Endometrial microvascular endothelial cells (primary cell): ENCODE measurements around the gene ULK3. TPM values are rescaled to one million over a fixed set of nuclear protein-coding genes. Genes with fewer than 3 reads are reported as not detected.

Experiments
- in situ Hi-C: cut with HindIII; loops from 2 replicates; pipeline ENCODE4 v1.10.0; 2017; ENCODE audit warnings: low sequenced_read_pairs, low pct_unique_long_range_greater_than_20kb; ENCODE audit errors: inconsistent ontology term
- total RNA-seq: library from RNA; depleted of rRNA; stranded (reverse); fragments of >200 nt; gene quantifications from one replicate; pipeline ENCODE4 v1.2.3, GENCODE V29; 2015; ENCODE audit errors: inconsistent ontology term

ULK3 gene
- total RNA-seq, 1 donor from 2014 or later, result 40.2 TPM

DNA sequence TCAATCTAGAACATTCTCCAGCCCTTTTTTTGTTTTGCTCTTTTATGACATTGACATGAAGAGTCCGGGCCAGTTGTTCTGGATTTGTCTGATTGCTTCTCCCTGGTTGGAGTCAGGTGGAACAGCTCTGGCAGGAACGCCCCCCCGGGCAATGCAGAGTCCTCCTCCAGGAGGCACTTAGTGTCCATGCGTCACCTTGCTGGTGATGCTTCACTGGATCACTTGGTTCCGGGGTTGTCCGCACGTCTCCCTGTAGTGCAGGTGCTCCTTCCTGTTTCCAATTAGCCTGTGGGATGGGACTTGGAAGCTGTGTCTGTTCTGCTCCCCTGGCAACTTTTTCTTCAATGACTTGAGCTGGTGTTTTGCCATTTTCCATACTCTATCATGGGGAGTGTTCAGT is 51.3 kb downstream of the ULK3 start:
- in situ Hi-C loops, result no loop called here

DNA sequence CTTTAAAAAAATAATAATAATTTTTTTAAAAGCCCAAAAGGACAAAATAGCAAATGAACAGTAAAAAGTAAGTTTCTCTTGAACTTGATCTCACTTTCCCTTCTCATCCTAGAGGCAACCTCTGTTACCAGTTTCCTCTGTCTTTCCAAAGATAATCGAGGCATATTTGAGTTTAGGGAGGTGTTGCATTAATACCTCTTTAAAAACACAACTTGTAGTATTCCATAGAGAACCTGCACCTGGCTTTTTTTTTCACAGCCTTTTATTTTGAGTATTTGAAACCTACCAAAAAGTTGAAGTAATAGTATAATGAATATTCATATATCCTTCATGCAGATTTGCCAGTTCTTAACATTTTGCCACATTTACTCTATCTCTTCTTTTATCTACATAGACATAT is 51.9 kb downstream of the ULK3 start:
- in situ Hi-C loops, result no loop called here

DNA sequence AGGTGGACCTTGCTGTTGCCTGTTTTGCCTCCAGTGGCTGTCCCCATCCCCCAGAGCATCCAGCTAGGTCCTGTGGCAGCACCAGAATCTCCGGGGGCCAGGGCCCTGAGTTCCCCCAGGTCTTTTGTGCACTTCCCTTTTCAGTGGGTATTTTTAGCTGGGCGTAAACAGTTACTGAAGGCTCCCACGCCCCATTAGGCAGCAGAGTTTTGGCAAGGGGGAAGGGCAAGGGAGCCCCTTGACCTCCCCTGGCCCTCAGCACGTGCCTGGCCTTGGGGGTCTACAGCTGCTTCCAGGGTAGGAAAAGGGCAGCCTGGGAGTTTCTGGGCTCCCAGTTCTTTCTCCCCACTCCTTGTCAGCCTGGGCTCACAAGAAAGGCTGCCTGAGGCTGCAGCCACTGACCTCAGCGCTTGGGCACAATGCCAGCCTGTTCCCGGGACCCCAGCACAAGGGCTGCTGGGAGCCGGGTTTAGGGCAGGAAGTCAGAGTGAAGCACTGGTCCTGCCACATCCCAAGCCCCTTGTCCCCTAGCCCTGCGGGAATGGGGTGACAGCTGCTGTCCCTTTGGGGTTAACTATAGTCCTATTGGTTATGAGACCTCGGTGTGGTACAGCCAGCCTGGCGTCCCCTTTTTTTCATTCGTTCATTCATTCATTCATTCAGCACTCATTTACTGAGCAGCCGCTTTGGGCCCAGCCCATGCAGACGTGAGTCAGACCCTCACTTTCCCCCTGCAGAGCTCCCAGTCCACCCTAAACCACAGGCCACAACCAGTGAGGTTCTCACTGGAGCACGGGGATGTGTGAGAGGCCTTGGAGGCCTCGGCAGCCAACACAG is 52.7 kb downstream of the ULK3 start:
- in situ Hi-C loops, result no loop called here

DNA sequence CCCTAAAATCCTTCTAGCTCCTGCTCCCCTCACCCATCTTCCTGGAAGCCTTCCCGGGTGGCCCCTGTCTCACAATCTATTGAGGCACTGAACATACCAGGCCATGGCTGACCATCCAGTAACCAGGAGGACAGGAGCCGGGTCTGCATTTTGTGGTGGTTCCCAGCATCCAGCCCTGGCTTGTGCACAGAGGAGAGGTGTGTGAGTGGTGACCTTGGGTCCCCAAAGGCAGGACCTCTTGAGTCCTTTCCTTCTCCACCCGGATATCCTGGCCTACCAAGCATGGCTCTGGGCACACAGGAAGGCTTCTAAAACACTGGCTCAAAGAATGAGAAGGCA is 53.2 kb downstream of the ULK3 start:
- in situ Hi-C loops, result no loop called here

DNA sequence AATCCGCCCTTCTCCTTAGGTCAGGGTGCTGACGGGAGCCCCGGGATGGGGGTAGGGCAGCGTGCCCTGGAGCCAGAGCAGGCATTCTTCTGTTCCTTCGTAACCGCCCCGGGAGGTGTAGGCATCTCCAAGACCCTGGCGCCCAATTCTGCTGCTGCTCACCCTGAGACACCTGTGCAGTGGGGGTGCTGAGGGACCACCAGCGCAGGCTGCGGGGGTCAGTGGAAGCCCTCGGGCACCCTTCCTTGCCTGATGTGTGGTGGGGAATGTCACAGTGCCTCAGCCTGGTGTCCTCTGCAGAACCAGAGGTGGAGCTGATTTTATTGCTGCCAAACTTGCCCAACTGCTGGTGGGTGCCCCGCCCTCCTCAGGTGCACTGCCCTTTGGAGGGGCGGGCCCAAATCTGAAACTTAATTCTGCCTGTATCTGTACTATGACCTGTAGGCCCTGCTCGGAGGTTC is 53.8 kb downstream of the ULK3 start:
- in situ Hi-C loops, result no loop called here

DNA sequence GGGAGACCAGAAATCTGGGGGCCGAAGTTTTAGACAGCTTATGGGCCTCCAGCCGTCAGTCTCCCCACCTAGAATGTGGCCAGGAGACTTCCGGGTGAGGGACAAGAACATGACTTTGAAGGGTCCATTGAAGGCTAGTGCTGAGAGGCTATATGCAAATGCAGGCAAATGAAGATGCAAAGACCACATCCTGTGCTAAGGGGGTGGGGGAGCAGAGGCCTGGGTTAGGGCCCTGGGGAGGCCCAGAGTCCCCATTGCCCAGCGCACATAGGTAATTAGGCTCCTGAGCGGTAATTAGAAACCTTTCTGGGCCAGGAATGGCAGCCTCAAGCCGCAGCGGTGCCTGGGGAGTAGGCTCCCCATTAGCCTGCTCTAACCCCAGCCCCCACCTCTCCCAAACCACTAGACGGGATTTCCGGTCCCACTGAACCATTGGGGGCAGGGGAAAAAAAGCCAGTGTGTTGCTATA is 54.2 kb downstream of the ULK3 start:
- in situ Hi-C loops, result no loop called here

DNA sequence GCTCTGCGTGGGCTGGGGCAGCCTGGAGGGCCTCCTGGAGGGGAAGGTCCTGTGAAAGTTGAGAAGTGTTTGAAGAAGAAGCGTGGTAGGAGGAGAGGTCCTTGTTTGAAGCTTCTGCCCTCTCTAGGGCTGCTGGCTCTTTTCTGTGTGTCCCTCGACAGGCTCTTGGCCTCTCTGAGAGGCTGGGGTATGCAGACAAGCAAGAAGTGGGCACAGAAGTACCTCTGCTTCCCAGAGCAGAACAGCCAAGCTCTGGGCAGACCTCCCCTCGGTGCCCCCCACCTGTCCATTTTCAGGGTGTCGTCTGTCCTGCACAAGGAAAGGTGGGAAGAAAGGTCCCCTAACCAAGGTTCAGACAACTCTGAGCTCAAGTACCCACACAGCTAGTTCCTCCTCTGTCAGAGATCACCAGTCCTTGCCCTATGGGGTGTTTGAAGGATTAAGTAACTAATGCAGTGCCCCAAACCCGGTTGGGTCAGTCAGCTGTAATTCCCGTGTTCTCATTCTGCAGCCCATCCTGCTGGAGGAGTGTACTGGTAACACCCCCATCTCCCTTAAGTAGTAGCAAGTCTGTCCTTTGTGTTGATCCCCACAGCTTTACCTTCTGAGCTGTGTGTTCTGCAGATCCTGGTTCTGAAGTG is 54.8 kb downstream of the ULK3 start:
- in situ Hi-C loops, result no loop called here

DNA sequence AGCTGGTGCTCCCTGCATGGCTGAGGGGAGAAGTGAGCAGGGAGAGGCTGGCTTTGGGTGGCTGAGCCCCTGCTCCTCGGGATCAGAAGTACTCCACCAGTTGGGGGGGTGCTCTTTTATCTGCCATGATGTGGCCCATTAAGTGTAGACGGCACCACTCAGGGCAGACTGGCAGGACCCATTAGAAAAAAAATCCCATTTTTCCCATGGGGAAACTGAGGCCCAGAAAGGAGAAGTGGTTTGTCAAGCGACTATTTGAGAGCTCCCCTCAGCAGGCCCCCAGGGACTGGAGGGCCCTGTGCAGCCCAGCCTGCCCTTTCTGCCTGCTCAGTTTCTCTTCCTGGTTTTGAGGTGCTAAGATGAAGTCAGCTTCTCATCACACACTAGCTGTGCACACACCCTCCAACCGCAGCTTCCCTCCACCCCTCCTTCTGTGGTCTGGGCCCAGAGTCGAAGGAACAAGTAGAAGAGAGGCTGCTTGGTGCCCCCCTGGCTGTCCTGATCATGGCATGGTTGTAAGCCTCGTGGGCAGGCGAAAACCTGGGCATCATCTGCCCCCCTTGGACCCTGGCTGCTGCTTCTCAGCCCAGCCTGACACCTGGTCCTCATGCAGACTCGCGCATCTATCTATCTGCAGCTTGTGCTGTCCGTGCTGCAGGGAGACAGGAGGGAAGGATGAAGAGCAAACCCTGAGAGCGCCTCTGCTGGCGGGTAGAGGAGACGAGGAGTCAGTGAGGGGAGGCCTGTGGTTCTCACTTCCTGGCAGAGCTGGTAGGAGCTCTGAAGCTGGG is 55.5 kb downstream of the ULK3 start:
- in situ Hi-C loops, result no loop called here

DNA sequence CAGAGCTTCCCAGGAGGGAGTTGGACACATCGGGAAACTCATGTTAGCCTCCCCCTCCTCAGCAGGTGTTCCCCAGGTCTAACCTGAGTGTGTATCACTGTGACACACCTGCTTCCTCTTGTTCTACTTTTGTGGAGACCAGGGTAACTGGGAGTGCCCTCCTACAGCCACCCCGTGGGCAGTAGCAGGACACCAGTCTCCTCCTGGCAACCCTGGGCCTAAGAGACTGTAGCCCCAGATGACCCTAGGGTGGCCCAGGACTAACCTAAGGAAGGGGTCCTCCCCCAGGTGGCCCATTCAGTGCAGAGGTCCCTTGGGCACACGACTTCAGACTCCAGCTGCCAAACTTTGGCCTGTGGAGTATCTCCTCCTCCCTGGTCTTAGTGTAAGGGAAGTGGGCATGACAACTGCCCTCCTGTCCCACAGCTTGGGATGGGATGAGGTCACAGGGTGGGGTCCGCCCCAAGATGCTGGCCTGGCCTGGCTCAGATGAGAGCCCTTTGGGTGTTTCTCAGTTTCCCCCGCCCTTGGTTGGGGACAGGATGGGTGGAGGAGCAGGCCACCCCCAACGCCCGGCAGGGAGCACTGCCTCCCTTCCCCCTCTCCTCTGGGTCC is 56.3 kb downstream of the ULK3 start:
- in situ Hi-C loops, result no loop called here

Other genes starting within 250 kb of the ULK3 start
- 91.1 TPM for gene CLK3, start 227.3 kb downstream of the ULK3 start, total RNA-seq
- gene EDC3, start 147.1 kb downstream of the ULK3 start, total RNA-seq, result 14.2 TPM
- 0.37 TPM for gene CYP1A1, start 117.6 kb downstream of the ULK3 start, total RNA-seq
- gene CYP1A2, start 94.3 kb downstream of the ULK3 start, total RNA-seq, result not detected
- gene CSK, start 61.1 kb downstream of the ULK3 start, total RNA-seq, result 35.7 TPM
- not detected for gene LMAN1L, start 30.3 kb downstream of the ULK3 start, total RNA-seq
- not detected for gene CPLX3, start 16.5 kb downstream of the ULK3 start, total RNA-seq
- 93.2 TPM for gene SCAMP2, start 30.2 kb upstream of the ULK3 start, total RNA-seq
- 48.7 TPM for gene MPI, start 46.9 kb upstream of the ULK3 start, total RNA-seq
- gene FAM219B, start 63.7 kb upstream of the ULK3 start, total RNA-seq, result 30.4 TPM
- 116 TPM for gene COX5A, start 94.9 kb upstream of the ULK3 start, total RNA-seq
- gene RPP25, start 113.6 kb upstream of the ULK3 start, total RNA-seq, result 11.8 TPM
- gene SCAMP5, start 152.4 kb upstream of the ULK3 start, total RNA-seq, result 27.4 TPM
- 29.0 TPM for gene PPCDC, start 180.4 kb upstream of the ULK3 start, total RNA-seq